ENCODE results near the gene HSD17B14.

DNA sequence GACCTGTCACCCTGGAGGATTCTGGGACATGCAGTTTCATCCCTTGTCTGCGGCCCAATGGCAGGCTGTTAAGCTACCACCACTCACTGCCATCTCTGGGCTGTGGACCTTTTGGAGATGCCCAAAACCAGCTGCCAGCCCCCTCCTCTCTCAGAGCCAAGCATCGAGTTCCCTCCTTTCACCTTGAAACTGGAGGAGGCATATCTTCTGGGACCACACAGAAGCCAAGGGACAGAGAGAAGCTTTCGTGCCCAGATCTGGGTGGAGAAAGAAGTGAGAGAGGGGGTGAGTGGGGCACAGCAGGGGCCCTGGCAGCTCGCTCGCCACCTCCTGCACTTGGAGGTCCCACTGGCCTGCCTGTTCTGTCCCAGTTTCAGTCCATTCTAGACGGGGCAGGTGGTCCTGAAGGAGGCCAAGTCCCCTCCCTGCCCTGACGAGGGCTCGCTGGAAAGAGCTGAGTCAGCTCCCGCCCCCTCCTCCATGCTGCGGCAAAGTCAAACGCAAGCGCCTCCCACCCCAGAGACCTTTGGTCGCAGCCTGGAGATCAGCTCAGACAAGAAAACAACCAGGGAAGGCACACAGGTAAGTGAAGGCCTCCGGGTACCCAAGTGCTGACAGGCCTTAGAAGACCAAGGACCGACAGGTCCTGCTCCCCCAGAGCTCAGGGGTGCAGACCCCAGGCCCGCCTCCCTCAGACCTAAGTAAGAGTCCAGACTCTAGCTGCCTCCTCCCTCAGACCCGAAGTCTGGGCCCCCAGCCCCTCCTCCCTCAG is 29.3 kb downstream of the HSD17B14 start:
- no peak for TF ChIP-seq POLR2AphosphoS5 (IDR thresholded peaks at IDR 0.05)
- TF ChIP-seq, protein P1, sequence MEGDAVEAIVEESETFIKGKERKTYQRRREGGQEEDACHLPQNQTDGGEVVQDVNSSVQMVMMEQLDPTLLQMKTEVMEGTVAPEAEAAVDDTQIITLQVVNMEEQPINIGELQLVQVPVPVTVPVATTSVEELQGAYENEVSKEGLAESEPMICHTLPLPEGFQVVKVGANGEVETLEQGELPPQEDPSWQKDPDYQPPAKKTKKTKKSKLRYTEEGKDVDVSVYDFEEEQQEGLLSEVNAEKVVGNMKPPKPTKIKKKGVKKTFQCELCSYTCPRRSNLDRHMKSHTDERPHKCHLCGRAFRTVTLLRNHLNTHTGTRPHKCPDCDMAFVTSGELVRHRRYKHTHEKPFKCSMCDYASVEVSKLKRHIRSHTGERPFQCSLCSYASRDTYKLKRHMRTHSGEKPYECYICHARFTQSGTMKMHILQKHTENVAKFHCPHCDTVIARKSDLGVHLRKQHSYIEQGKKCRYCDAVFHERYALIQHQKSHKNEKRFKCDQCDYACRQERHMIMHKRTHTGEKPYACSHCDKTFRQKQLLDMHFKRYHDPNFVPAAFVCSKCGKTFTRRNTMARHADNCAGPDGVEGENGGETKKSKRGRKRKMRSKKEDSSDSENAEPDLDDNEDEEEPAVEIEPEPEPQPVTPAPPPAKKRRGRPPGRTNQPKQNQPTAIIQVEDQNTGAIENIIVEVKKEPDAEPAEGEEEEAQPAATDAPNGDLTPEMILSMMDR (IDR thresholded peaks at IDR 0.05), result no peak
- TF ChIP-seq EP300 (IDR thresholded peaks at IDR 0.05), result no peak

All from stomach (tissue), 4 donors.